ENCODE data around the gene IFI44. TPM values are rescaled to one million over a fixed set of nuclear protein-coding genes. Genes with fewer than 3 reads are reported as not detected.

Gene IFI44
- total and polyA plus RNA-seq, 2 donors (not counting 1 experiment from before 2014, with no cell fraction given) = 13.7 to 28.9 TPM

GRCh38 chr1:78630600-78630999 lies 19.0 kb upstream of the IFI44 start:
- H3K36me3 ChIP-seq (ENCODE audit: control insufficient read depth, insufficient read depth, low read length) = no peaks in the 10 kb centered on the region
- no peak overlapping the region for H3K4me3 ChIP-seq (replicated peaks in 1 of 4; ENCODE audit: control extremely low read depth in 1 of 4, insufficient read depth in 1 of 4, low read depth in 3 of 4, low read length in 4 of 4)
- H3K9me3 ChIP-seq (ENCODE audit: control insufficient read depth, insufficient read depth, low read depth, low read length) = no peaks in the 10 kb centered on the region
- H3K79me2 ChIP-seq (ENCODE audit: control insufficient read depth, insufficient read depth, low read length) = no peaks in the 10 kb centered on the region
- H2AFZ ChIP-seq (ENCODE audit: low read length) = no peak overlapping the region
- no peak overlapping the region for H3K27ac ChIP-seq (ENCODE audit: insufficient read depth, low read length)
- no peaks in the 10 kb centered on the region for H3K27me3 ChIP-seq (ENCODE audit: control insufficient read depth, insufficient read depth, low read length)
- no peak overlapping the region for H3K4me2 ChIP-seq (ENCODE audit: extremely low read depth, insufficient read depth, low read length)
- H3K4me1 ChIP-seq (ENCODE audit: control insufficient read depth, extremely low read depth, insufficient read depth, low read length) = no peaks in the 10 kb centered on the region
- H4K20me1 ChIP-seq (ENCODE audit: control insufficient read depth, extremely low read depth, insufficient read depth, low read length) = no peaks in the 10 kb centered on the region
- H3K9ac ChIP-seq (ENCODE audit: insufficient read depth, low read length) = no peak overlapping the region
- TF ChIP-seq CTCF (conservative IDR thresholded peaks at IDR 0.05 in 1 of 2, IDR thresholded peaks at IDR 0.05 in 1 of 2; ENCODE audit: low read depth in 1 of 2, low read length in 2 of 2) (no peak), EZH2 (IDR thresholded peaks at IDR 0.05; ENCODE audit: low read length, missing control alignments) (no peak)
- no peak for DNase-seq (ENCODE audit: low read depth in 2 of 2)

- Histone ChIP-seq H2AFZ (ENCODE audit: low read length) (no peak overlapping the region), H3K4me3 (replicated peaks in 1 of 4; ENCODE audit: control extremely low read depth in 1 of 4, insufficient read depth in 1 of 4, low read depth in 3 of 4, low read length in 4 of 4) (no peak overlapping the region), H3K9me3 (ENCODE audit: control insufficient read depth, insufficient read depth, low read depth, low read length) (no peaks in the 10 kb centered on the region), H3K27me3 (ENCODE audit: control insufficient read depth, insufficient read depth, low read length) (no peaks in the 10 kb centered on the region), H3K27ac (ENCODE audit: insufficient read depth, low read length) (no peak overlapping the region), H3K4me1 (ENCODE audit: control insufficient read depth, extremely low read depth, insufficient read depth, low read length) (no peaks in the 10 kb centered on the region), H3K4me2 (ENCODE audit: extremely low read depth, insufficient read depth, low read length) (no peak overlapping the region), H3K9ac (ENCODE audit: insufficient read depth, low read length) (no peak overlapping the region), H3K36me3 (ENCODE audit: control insufficient read depth, insufficient read depth, low read length) (no peaks in the 10 kb centered on the region), H4K20me1 (ENCODE audit: control insufficient read depth, extremely low read depth, insufficient read depth, low read length) (no peaks in the 10 kb centered on the region), H3K79me2 (ENCODE audit: control insufficient read depth, insufficient read depth, low read length) (no peaks in the 10 kb centered on the region)
- TF ChIP-seq EZH2 (IDR thresholded peaks at IDR 0.05; ENCODE audit: low read length, missing control alignments) = no peak
- no peak for TF ChIP-seq CTCF (conservative IDR thresholded peaks at IDR 0.05 in 1 of 2, IDR thresholded peaks at IDR 0.05 in 1 of 2; ENCODE audit: low read depth in 1 of 2, low read length in 2 of 2)
- no peak for DNase-seq (ENCODE audit: low read depth in 2 of 2)
Measured at GRCh38 chr1:78633209-78633608, 16.4 kb upstream of the IFI44 start.

GRCh38 chr1:78640462-78640861 lies 9.2 kb upstream of the IFI44 start:
- Histone ChIP-seq H3K4me1 (ENCODE audit: control insufficient read depth, extremely low read depth, insufficient read depth, low read length) (no peaks in the 10 kb centered on the region), H3K27ac (ENCODE audit: insufficient read depth, low read length) (no peak overlapping the region), H3K9ac (ENCODE audit: insufficient read depth, low read length) (no peak overlapping the region), H3K36me3 (ENCODE audit: control insufficient read depth, insufficient read depth, low read length) (no peaks in the 10 kb centered on the region), H3K27me3 (ENCODE audit: control insufficient read depth, insufficient read depth, low read length) (no peaks in the 10 kb centered on the region), H2AFZ (ENCODE audit: low read length) (no peak overlapping the region), H3K79me2 (ENCODE audit: control insufficient read depth, insufficient read depth, low read length) (no peaks in the 10 kb centered on the region), H4K20me1 (ENCODE audit: control insufficient read depth, extremely low read depth, insufficient read depth, low read length) (no peaks in the 10 kb centered on the region), H3K9me3 (ENCODE audit: control insufficient read depth, insufficient read depth, low read depth, low read length) (no peaks in the 10 kb centered on the region), H3K4me3 (replicated peaks in 1 of 4; ENCODE audit: control extremely low read depth in 1 of 4, insufficient read depth in 1 of 4, low read depth in 3 of 4, low read length in 4 of 4) (no peak overlapping the region), H3K4me2 (ENCODE audit: extremely low read depth, insufficient read depth, low read length) (no peak overlapping the region)
- DNase-seq (ENCODE audit: low read depth in 2 of 2) = no peak
- TF ChIP-seq CTCF (conservative IDR thresholded peaks at IDR 0.05 in 1 of 2, IDR thresholded peaks at IDR 0.05 in 1 of 2; ENCODE audit: low read depth in 1 of 2, low read length in 2 of 2) (no peak), EZH2 (IDR thresholded peaks at IDR 0.05; ENCODE audit: low read length, missing control alignments) (no peak)
